HG03108 (cell line): Measurements from ENCODE around the gene SH3TC1.

ENCODE experiments used
- ATAC-seq: cut with Tn5 transposase; IDR thresholded peaks from one replicate; pipeline ENCODE4 v1.9.1; 2021; ENCODE audit warnings: moderate library complexity; ENCODE audit not compliant: unreplicated experiment

Gene SH3TC1

DNA sequence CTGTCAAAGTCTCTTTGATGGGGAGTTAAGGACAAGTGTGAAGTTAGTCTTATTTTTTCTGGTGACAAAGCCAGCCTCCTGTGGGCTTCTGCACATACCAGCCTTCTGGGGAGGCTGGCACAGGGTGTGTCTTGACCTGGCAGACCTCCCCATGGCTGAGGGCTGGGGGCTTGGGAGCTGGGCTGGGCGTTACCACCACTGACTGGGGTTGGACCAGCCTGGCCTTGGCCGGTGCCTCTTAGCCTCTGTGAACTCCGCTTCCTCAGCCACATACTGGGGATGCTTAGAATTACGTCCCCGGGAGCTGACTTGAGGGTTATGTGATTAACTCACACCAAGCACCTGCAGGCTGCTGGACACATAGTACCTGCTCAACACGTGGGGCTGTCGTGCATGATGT, 14.0 kb downstream of the SH3TC1 start:
- no peak for ATAC-seq

DNA sequence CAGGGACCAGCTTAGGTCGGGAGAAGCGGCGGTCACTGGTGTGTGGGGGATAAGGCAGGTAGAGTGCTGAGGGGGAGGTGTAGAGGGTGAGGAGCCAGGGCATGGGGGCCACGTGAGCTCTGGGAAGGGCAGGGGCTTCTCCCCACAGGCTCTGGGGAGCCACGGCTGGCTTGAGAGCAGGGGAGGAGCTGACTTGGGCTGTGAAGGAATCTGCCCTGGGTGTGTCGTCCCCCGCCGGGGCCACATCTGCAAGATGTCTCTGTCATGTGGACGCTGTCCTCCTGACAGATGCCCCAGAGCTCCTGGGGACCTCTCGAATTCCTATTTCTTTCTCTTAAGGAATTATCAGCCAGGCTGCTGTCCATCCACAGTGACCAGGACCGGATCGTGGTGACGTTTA, 15.0 kb downstream of the SH3TC1 start:
- ATAC-seq = no peak

DNA sequence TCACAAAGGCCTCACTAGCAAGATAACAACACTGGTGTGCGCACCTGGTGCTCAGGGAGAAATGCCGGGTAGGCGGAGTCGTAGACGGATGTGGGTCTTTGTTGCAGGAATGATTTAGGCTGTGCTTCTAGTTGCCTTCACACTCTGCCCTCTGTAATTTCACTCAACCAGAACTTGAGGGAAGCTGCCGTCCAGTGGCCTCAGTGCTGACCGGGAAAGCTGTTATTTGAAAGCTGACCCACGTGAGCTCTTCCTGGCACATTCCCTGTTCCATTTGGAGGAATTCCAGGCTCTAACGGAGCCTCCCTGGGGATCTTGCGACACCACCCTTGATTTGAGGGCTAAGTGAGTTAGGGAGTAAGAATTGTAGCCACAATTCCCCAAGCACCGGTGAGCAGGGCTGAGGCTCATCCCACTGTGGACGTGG, 15.9 kb downstream of the SH3TC1 start:
- ATAC-seq = no peak

DNA sequence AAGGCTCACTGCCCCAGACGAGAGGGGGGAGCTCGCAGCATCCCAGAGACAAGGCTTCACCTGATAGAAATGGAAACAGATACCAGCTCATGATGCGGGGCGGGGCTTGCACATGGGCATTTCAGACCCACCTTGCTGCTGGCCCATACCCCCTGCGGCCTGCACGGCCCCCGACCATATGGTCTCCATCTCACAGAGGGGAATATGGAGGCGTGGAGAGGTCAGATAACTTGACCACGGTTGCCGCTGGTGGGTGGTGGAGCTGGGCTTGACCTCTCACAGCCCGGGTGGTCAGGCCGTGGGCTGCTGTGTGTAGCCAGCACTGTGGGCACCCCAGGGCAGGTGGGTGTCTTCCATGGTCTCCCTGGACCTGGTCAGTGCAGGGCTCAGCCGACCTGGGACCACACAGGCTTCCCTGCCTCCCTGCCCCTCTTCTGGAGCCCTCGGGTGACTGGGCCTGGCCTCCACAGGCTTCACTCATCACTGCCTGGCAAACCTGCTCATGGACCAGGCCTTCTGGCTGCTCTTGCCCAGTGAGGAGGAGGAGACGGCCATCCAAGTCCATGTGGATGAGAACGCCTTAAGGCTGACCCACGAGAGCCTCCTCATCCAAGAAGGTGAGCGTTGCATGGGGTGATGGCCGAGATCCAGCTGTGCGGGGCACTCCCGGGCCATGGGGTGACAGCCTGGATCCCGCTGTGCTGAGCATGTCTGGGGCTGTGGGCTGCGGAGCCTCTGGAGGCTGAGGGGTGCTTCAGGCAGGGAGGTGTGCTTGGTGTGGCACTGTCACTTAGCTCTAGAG, 16.8 kb downstream of the SH3TC1 start:
- no peak for ATAC-seq

DNA sequence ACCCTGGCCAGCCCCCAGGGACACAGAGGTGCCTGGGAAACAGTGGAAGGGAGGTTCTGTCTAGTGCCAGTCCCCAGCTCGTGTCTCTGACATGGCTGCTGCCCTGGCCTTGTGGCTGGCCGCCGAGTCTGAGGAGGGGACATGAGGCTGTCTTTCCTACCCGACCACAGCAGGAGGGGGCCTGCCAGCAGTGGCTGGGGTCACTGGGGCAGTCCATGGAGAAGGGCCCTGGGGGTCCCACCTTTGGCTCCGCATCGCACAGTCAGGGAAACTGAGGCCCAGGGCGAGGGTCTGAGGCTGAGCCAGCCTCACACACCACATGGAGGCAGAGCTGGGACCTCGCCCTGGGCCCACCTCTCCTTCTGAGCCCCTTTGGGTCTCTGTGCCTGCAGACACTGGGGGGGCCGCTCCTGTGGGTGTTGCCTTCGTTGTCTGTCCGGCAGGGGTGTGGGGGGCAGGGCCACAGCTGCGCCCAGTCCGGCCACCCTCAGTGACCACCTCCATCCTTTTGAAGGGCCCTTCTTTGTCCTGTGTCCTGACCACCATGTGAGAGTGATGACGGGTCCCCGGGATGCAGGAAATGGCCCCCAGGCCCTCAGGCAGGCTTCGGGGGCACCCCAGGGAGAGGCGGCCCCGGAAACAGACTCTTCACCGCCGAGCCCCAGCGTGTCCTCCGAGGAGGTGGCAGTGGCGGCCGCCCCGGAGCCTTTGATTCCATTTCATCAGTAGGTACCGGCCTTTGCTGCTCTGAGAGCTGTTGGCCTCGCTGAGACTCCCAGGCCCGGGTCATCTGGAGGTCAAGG, 17.6 kb downstream of the SH3TC1 start:
- no peak for ATAC-seq

DNA sequence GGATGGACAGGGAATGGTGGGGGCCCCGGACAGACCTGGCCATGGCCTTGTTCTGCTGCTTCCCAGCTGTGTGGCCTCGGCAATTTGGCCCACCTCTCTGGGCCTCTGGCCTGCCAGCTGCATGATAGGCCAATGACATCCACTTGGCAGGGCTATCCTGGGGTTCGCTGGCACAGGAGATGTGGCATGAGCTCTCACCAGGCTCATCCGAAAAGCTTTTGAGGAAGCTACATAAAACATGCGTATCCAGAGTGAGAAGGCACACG, 18.1 kb downstream of the SH3TC1 start:
- no peak for ATAC-seq

DNA sequence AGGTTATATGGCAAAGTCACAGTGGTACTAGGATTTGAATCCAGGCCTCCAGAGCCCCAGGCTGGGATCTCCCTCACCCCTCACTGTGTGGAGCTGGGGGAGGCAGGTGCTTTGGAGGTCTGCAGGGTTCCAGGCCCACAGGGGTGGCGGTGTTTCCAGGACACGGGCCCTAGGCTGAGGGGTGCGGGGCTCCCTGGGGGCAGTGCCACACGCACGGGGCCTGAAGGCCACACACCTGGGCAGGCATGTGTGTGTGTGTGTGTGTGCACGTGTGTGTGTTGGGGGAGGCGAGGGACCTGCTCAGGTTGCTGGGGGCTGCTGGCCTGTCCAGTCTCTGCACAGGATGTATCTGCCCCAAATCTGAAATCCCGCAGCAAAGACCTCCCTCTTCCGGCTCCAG, 18.8 kb downstream of the SH3TC1 start:
- no peak for ATAC-seq

DNA sequence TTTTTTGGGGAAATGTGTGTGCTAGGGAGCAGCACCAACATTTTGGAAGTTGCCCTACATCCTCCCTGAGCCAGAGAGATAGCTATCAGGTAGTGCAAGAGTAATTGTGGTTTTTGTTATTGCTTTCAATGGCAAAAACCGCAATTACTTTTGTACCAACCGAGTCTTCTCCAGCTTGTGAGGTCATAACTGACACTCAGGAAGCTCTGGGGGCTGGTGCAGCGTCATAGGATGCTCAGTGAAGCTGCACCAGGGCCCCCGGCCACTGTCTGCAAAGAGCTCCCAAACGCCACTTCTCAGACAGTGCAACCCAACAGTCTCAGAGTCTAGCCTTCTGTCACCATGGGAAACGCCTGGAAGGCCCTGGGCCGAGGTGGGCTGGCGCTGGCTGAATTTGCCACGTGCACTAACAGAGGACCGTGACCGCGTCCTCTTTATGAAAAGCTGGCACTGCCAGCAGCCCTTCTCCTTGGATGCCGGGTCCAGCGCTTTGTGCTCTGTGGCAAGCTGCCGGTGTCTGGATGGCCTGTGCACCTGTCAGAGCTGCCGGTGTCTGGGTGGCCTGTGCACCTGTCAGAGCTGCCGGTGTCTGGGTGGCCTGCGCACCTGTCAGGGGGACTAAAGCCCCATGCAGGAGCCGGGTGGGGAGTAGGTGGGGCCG, 19.4 kb downstream of the SH3TC1 start:
- ATAC-seq = no peak

DNA sequence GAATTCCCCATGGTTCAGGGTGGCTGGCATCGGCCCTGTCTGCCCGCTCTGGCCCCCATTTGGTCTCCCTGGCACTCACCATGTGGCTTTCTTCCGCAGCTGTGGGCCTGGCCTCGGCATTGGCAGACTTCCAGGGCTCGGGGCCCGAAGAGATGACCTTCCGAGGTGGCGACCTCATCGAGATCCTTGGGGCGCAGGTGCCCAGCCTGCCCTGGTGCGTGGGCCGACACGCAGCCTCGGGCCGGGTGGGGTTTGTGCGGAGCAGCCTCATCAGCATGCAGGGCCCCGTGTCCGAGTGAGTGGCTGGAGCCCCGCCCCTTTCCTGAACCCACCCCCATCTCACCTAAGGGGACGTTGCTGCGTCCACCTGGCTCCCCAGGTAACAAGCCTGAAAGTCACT, 20.1 kb downstream of the SH3TC1 start:
- no peak for ATAC-seq

DNA sequence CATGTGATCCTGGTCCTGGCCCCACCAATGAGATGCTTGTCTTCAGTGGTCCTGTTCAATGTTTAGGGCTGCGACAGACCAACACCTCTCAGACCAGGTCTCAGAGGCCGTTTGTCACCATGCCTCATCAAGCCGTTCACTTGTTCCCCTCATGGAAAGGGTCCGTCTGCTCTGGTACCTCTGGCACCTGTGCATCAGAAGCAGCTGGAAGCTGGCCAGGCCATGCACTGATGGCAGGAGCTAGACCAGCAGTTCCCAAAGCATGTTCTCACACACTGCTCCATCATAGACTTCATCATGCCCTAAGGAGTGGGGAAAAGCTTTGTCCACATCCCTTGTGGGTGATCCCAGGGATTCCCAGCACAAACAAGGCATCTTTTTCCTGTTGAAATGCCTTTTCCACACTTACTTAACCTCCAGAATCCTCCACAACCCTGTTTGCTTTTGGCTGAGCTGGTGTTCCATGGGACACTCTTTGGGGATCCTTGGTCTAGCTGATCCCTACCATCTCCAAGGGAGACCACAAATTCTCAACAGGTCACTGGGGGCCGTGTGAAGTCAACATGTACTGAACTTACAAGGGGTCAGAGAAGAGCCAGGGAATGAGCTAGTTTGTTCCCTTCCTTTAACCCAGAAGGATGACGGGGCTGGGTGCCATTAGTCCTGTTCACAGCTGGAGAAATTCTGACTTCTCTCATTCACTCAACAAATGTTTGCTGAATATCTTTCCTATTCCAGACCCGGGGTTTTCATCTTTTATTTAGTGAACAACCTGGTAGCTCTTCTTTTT, 21.8 kb downstream of the SH3TC1 start:
- ATAC-seq = no peak

DNA sequence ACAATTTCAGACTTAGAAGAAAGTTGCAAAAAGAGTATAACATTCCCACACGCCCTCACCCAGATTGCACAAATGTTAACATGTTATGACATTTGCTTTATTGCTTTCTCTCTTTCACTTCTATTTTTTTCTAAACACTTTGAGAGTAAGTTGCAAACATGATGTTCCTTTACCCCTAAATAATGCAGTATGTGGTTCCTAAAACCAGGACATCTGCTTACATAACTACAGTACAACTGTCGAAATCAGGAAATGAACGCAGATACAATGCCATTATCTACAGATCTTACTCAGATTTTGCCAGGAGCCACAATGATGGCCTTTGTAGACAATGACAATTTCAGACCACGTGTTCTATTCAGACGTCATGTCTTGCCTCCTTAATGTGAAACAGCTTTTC, 22.4 kb downstream of the SH3TC1 start:
- ATAC-seq = no peak

DNA sequence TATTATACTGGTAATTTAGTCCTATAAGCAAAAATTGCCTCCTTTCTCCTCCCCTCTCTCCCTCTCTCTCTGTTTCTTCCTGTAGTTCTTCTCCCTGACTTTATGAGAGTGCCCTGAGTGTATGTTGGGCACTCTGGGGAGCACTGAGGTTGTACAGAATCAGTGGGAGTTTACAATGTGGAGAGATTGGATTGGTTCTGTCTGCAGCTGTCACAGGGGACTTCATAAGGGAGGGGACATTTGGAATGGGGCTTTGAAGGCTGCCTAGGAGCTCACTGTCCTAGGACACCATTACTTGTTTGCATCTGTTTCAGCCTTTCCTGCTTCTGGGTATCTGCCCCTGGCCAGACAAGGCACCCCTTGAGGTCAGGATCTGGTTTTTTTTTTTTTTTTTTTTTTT, 22.9 kb downstream of the SH3TC1 start:
- ATAC-seq = no peak

DNA sequence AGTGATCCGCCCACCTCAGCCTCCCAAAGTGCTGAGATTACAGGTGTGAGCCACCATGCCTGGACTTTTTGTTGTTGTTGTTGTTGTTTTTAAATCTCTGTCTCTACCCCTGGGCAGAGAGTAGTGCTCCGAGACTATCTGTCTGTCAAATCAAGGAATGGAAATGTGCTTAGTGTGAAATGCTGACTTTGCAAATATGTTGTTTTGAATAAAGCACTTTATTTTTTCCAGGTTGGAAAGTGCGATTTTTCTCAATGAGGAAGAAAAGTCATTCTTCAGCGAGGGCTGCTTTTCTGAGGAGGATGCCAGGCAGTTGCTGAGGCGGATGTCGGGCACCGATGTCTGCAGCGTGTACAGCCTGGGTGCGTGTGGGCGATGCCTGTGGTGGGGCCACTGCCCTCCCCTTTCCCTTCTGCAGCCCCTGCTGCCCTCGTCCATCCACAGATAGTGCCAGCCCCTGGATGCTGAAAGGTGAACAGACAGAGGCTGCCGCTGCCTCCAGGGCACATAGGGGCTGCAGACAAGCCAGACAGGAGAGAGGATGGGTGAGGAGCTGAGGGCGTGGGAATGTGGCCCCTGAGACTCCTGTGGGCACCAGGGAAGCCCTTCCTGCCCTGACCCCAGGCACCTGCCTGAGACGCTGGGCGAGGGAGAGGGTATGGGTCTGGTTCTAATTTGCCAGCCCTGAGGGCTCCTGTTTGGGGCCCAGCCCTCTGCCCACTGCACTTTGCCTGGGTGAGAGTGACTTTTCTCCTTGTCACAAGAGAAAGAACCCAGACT, 23.7 kb downstream of the SH3TC1 start:
- no peak for ATAC-seq

DNA sequence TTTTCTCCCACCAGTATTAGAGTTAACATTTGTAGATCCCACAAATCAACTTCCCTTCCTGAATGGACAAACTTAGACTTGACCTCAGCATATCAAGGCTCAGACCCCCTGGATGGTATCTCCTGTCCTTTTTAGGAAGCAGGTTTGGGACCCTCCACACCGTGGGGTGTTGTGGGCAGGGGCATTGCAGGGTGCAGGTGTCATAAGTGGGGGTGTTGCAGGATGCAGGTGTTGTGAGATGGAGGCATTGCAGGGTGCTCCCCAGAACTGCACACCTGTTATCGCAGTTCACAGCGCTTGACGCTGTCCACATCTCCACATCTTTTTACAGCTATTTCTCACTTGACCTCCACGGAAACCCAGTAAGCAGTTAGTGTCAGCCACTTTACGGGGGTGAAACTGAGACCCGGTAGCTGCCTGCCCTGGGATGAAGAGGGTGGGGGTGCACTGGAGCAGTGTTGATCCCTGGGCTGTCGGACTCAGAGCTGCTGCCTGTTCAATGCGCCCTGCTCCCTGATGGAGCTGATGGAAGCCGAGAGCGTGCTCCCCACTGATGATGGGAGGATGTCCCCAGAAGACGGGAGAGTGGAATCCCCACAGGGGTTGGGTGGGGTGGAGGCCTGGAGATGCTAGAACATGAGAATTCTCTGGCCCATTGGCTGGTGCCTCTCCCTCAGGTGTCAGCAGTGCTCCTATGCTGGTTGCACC, 25.3 kb downstream of the SH3TC1 start:
- ATAC-seq = no peak

DNA sequence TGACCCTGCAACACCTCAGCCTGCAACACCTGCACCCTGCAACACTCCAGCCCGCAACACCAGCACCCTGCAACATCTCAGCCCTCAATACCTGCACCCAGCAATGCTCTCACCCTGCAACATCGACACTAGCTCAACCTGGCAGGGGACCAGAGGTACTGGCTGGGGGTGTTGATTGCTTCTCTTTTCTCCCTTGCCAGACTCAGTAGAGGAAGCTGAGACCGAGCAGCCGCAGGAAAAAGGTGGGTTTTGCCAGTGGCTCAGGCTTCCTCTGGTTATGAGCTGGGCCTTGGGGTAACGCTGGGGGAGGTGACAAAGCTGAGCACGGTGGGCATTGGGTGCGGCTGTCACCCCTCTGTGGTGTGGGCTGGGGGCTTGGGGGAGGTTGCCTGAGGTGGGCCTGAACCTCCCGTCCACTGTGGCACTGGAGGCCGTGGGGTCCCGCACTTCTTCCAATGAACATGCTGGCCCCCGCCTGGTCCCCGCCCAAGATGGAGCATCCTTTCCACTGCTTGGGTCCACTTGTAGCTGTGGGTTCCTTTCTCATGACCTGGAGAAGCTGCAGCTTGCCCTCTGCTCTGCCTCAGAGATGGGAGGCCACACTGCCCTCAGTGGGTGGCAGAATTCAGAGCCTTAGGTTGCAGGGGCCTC, 26.0 kb downstream of the SH3TC1 start:
- no peak for ATAC-seq

DNA sequence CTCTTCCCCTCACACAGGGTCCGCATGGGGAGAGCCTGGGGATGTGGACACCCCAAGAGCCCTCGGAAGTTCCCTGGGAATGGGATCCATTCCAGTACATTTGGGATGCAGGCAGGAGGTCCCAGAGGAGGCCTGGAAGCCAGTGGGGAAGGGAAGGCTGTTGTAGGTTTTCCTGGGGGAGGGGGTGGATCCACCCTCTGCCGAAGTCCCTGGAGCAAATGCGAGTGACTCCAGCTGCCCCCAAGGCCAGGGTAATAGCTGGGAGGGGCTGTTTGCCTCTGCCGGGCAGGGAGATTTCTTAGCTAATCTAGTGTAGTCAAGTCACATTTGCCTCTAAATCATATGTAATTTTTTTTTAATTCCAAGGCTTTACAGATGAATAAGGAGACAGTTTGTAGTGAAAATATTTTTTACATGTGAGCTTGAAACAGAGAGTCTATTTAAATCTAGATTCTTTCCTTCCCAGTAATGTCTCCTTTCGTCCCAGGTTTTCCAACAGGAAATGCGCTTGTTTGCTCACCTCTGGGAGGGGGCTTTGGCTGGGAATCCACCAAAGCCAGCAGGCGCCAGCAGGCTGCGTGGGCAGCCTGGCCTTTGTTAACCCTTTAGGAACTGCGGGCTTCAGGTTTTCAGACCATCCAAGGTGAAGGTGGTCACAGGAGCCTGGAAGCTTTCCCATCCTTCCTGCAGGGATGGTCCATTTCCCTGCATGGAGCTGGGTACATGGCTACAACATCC, 26.8 kb downstream of the SH3TC1 start:
- no peak for ATAC-seq

DNA sequence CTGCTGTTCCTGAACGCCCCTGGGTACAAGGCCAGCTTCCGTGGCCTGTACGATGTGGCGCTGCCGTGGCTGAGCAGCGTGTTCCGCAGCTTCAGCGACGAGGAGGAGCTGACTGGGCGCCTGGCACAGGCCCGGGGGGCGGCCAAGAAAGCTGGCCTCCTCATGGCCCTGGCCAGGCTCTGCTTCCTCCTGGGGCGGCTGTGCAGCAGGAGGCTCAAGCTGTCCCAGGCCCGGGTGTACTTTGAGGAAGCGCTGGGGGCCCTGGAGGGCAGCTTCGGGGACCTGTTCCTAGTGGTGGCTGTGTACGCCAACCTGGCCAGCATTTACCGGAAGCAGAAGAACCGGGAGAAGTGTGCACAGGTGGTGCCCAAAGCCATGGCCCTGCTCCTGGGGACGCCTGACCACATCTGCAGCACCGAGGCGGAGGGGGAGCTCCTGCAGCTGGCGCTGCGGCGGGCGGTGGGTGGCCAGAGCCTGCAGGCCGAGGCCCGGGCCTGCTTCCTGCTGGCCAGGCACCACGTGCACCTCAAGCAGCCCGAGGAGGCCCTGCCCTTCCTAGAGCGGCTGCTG, 28.2 kb downstream of the SH3TC1 start:
- ATAC-seq = no peak

DNA sequence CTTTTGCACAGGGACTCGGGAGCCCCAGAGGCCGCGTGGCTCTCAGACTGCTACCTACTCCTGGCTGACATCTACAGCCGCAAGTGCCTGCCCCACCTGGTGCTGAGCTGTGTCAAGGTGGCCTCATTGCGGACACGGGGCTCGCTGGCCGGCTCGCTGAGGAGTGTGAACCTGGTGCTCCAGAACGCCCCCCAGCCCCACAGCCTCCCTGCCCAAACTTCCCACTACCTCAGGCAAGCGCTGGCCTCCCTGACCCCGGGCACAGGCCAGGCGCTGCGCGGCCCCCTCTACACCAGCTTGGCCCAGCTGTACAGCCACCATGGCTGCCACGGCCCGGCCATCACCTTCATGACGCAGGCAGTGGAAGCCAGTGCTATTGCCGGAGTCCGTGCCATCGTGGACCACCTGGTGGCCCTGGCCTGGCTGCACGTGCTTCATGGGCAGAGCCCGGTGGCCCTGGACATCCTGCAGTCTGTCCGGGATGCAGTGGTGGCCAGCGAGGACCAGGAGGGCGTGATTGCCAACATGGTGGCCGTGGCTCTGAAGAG, 28.8 kb downstream of the SH3TC1 start:
- no peak for ATAC-seq
